D341Med (cell line): Measurements from ENCODE around the gene INSIG2.

Source experiments
- DNase-seq: peaks from one replicate; pipeline ENCODE4 v3.0.0; 2012; ENCODE audit warnings: low spot score

The INSIG2 gene

DNA sequence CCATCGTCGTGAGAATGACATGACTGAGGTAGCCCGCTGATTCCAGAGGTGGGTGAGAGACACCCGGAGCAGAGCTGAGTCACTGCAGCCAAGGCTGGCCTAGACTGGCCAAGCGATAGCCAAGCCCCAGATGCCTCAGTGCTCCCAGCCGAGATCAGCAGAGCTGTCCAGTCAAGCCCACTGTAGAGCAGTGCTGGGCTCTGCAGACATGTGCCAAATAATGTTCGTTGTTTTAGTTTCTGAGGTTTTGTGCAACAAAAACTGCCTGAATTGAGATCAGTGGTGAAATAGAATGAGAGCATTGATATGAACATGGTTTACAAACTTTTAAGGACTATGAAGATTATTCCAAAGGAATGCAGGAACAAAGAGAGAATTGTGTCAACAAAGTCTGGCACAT is 42.1 kb downstream of the INSIG2 start:
- DNase-seq = no peak

DNA sequence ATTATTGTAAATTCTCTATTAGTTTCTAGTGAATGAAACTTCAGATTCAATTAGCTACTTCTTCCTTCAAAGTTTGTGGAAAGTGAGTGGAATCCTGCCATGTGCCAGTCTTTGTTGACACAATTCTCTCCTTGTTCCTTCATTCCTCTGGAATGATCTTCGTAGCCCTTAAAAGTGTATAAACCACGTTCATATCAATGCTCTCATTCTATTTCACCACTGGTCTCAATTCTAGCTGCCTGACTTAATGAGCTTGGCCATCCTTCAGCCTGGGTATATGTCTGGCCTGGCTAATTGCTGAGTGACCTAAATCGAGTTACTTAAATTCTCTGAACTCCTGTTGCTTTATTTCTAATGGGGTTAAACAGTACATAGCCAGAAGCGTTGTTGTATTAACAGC is 43.5 kb downstream of the INSIG2 start:
- DNase-seq = no peak

DNA sequence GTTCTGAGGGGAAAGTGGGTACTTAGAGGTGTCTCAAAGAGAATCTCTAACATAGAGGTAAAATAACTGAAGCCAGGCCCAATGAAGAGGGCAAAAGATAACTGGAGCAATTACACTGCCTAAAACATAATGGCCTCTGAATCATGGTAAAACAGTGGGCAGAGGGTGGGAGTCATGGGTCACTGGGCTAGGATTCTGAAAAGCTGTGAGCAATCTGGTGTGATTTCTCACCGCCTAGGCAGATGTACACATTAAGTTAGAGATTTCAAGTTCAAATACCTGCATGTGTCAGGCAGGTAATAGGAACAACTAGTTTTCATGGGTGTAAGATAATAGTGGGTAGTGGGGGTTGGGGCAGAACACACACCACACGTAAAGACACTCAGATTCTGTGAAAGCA is 45.6 kb downstream of the INSIG2 start:
- no peak for DNase-seq

DNA sequence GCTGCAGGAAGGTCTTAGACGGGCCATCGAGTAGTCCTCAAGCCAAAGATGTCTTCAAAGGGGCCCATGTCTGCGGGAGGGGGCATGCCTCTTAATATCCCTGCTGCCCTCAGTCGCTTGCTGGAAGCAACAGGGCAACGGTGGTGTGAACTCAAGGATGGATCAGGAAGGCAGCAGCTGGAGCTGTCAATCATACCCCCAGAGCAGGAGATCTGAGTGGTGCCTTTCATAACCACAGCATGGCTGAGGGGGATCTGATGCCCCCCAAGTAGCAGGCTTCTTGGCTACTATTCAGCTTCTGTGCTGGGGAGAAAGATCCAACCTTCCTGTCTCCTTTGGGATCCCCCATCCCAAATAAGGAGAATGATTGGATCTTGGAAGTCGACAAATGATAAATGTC is 46.4 kb downstream of the INSIG2 start:
- DNase-seq = no peak

DNA sequence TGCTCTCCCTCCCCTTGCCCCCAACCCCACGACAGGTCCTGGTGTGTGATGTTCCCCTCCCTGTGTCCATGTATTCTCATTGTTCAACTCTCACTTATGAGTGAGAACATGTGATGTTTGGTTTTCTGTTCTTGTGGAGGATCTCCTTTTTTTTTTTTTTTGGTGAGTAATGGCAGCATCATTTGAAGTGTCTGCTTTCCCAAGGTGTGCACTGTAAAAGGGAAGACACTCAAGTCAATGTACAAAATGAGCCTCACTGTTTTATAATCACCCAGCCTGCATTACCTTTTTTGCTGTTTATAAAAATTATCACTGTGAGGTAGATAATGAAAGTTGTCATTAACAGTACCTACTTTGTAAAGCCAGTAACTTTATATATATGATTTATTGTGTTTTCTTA is 56.9 kb downstream of the INSIG2 start:
- DNase-seq = no peak

DNA sequence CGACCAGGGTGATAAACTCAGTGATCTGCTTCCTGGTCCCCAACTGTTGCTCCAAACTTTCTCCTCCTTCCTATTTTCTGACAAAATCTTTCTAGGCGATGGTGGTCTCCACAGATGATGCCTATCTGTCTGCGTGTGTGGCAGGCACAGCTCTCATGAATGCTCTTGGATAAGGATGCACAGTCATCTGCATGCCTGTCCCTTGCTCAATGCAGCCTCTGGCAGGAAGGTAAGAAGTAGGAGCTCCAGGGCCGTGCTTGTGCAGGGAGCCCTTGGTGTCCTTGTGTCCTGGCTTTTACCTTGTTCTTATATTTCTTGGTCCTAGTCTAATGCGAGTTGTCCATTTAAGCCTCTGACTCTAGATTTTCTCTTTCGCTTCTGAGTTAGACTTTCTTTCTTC is 57.5 kb downstream of the INSIG2 start:
- DNase-seq = no peak

DNA sequence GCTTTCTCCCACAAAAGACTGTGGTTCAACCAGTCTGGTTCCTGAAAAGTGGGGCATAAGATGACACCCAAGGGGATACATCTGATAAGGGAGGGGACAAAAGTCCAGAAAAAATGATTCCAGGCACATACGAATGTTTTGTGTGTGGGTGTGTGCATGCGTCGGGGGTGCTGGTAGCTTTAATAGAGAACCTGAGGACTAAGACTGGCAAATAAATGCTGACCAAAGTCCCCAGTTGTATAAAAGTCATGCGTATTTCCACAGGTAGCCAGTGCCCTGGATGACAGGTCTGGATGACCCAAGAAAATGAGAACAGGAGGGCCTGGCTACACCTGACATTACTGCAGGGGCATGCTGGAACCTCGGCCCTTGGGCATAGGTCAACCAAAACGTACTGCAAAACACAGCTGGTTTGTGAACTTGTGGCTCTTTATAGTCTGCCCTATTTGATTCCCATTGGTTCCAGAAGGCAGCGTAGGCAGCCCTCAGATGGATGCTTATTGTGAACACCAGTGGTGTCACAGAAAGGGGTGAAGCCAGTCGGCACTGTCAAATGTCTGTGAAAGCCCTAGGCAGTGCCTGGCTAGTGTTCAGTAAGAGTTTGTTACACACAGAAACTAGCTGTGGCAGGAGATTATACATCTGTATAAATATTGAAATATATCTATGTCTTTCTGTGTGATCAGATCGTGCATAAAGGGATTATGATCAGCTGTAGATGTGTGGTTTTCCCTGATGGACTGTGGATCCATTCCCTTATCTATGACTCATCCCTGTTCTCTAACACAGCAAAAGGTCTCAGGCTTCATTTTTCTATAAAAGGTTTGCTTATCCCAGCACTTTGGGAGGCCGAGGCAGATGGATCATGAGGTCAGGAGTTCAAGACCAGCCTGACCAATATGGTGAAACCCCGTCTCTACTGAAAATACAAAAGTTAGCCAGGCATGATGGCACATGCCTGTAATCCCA is 58.3 kb downstream of the INSIG2 start:
- no peak for DNase-seq

DNA sequence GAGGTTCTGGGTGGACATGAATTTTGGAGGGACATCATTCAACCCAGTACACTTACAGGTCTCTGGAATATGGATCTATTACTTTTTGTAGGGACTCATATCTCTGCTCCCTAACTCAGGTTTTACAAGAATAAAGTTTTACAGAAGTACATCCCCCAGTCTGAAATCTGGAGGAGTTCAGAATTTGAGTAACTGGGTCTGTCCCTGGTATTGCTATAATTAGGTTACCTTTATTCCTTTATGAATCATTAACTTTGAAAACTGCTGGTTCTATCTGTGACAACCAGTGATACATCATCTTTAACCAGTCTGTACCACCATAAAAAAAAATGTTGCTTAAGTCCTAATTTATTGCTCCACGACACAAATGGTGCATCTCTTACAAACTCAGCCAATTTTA is 59.9 kb downstream of the INSIG2 start:
- DNase-seq = no peak

DNA sequence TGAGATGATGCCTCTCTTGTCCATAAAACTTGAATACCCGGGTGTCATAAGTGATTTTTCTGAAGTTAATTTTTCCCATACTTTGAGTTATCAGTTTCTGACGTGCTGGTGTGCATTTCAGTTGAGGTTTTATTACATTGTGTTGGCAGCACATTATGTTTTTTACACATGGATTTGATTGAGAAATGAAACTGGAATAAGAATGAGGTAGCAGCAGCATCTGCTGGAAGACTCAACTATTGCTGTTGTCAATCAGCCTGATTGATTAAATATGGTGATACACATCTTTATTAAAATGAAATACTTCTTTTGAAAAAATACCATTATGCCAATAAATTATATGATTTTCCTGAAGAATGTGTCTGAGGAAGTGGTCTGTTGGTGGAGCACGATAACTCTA is 60.5 kb downstream of the INSIG2 start:
- DNase-seq = no peak

DNA sequence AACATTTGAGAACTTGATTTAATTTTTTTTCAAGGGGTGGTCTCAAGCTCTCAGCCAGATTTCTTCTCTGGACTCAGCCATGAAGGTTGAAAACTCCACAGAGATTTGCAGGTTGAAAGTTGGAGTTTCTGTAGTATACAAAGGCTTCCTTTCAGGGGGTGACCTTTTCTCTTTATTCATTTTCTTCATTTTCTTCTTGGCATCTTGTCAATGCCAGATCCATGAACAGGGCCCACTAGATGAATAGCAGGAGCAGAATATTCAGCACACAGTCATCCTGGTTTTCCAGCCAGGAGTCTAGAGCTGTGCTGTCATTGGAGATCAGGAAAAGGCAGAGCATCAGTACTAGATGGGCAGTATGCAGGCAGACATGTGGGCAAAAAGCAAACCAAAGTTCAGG is 62.0 kb downstream of the INSIG2 start:
- no peak for DNase-seq

DNA sequence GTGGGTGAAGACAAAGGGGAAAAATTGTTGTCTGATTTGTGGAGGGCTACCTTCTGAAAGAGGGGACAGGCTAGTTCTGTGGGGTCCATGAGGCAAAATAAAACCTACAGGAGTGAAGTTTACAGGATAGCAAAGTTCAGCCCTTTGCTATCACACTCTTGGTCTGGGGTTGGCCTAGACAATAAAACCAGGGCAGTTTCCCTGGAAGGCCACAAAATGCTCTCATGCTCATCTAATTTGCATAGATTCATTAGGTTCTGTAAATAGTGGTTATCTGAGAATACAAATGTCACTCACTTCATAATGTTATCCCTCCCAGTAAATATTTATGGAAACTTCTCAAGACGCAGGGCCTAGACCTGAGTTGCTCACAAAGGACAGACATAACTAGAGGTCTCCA is 63.6 kb downstream of the INSIG2 start:
- DNase-seq = no peak

DNA sequence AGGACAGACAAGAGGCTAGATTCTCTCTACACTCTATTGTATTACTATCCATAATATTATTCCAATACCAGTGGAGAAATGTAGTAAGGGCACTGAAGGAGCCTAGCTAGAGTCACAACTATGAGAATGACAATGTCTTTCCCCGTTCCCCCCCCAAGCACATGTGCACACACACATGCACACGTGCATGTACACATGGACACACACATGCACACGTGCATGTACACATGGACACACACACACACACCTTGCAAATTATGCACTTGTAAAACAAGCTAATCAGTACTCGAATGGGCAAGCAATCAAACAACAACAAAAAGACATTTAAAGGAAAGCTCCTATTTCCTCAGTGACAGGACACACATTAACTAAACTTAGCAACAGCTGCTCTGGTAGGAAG is 65.2 kb downstream of the INSIG2 start:
- no peak for DNase-seq

DNA sequence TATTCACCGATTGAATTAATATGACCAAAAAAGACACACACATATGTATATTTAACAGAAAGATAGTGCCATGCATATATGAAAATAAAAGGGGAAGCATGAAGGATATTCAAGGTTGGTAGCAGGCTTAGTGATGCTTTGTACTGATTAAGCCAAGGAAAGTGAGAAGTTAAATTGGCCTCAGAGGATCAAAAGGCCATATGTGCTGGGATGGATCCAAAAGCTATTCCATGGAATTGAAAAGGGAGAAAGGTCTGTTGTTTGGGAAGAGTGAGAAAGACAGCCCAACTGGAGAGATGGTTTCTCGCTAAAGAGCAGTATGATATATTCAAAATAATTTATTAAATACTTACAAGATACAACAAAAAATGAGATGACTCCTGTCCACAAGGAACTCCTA is 65.9 kb downstream of the INSIG2 start:
- DNase-seq = no peak
